K562 (cell line): ENCODE results near the gene MBOAT7. TPM values are rescaled to one million over a fixed set of nuclear protein-coding genes. Genes with fewer than 3 reads are reported as not detected.
A peak's percentile ranks its signal among the peaks of the same experiment; 100 is the strongest.

Source experiments
- CBX2 ChIP-seq: fragments of 200-600 bp; sonication (generic); IDR thresholded peaks from one replicate; pipeline ENCODE4 v1.6.1; 2012; ENCODE audit warnings: mild to moderate bottlenecking, low read length, inconsistent platforms; ENCODE audit not compliant: insufficient read depth, poor library complexity, severe bottlenecking
- CHD7 ChIP-seq: fragments of 200-600 bp; sonication (generic); IDR thresholded peaks from one replicate; pipeline ENCODE4 v1.6.1; 2012; ENCODE audit warnings: mild to moderate bottlenecking, low read depth, low read length, inconsistent platforms
- FOXK2 ChIP-seq, 2 experiments: fragments of 450-650 bp; IDR thresholded peaks in 1 of 2; conservative IDR thresholded peaks in 1 of 2; 2 replicates each; pipeline ENCODE4 v1.6.1; 2016; ENCODE audit warnings: low read depth in 2 of 2, mild to moderate bottlenecking in 1 of 2
- MECOM ChIP-seq: fragments of 250-450 bp; sonication (Bioruptor Pico); IDR thresholded peaks from 2 replicates; pipeline ENCODE4 v1.8.0; 2022; ENCODE audit warnings: inconsistent platforms
- PBX2 ChIP-seq, 2 experiments: IDR thresholded peaks in 1 of 2; conservative IDR thresholded peaks in 1 of 2; 2 replicates each; pipeline ENCODE4 v1.6.1; 2016; ENCODE audit warnings: low read depth in 2 of 2, mild to moderate bottlenecking in 1 of 2, missing compliant biosample characterization in 1 of 2, missing genetic modification characterization in 1 of 2, moderate library complexity in 1 of 2
- ZBTB7A ChIP-seq: IDR thresholded peaks from 2 replicates; pipeline ENCODE4 v1.6.1; 2011; ENCODE audit warnings: low read depth, mild to moderate bottlenecking, low read length, moderate library complexity, borderline replicate concordance; ENCODE audit not compliant: control insufficient read depth
- ZNF347 ChIP-seq: fragments of 450-650 bp; formaldehyde crosslinking; IDR thresholded peaks from 2 replicates; pipeline ENCODE4 v1.4.0; 2020; ENCODE audit warnings: low read depth, mild to moderate bottlenecking, moderate library complexity
- ZNF699 ChIP-seq: fragments of 250-450 bp; sonication (Bioruptor Pico); IDR thresholded peaks from 2 replicates; pipeline ENCODE4 v1.8.0; 2021; ENCODE audit warnings: mild to moderate bottlenecking, moderate library complexity; ENCODE audit not compliant: insufficient replicate concordance
- polyA plus RNA-seq, 8 experiments: library from polyadenylated mRNA; depleted of rRNA in 4 of 8; stranded (reverse) in 5 of 8; unstranded in 3 of 8; fragments of >200 nt; fragmentation: Nextera tagmentation in 2 of 8; fragmentation: Illumina TruSeq in 1 of 8; extraction: Ambion mirVana in 2 of 8; extraction: Trizol in 1 of 8; gene quantifications; 2 replicates each; pipeline versions ENCODE4 v1.2.1 to v1.2.3, GENCODE V29; 2011 to 2014; ENCODE audit warnings: inconsistent platforms in 1 of 8, missing spikeins in 1 of 8
- total RNA-seq, 7 experiments: library from RNA; depleted of rRNA in 6 of 7; stranded (reverse); fragments of >200 nt in 6 of 7; fragmentation: Illumina TruSeq in 2 of 7; extraction: Trizol in 2 of 7; gene quantifications; 2 replicates each; pipeline versions ENCODE4 v1.2.1 to v1.2.3, GENCODE V29; 2011 to 2021; ENCODE audit warnings: low replicate concordance in 1 of 7
- TF ChIP-seq, protein P1 (sequence below): fragments of 150-350 bp; conservative IDR thresholded peaks from 2 replicates; pipeline ENCODE4 v1.6.1; 2014; ENCODE audit warnings: low read length

The MBOAT7 gene
- total and polyA plus RNA-seq, 9 of the 15 experiments (the other 6 are each of a cell fraction or from before 2014, with no cell fraction given), result 1.4 to 153 (median 56.1) TPM

DNA sequence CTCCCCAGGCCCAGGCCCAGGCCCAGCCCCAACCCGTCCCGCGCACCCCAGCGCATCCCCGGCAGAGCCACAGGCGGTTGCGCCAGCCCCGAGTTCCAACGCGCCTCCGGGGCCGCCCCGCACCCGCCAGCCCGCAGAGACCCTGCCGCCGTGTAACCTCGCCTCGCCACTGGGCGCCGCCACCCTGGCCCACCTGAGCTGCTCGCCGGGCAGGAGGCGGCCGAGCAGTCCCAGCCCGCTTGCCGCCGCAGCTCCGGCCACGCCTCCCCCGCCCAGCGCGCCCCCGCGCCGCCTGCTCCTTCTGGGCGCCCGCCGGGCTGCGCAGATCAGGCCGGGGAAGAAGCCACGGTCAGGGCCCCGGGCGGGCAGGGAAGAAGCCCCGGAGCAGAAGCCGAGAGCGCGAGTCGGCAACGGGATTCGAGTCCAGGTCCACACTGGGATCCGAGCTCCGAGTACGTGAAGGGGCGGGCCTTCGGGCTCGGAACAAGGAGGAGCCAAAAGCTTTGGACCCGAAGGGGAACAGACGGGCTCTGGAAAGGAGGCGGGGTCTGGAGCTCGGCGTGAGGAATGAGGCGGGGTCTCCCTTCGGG lies at the start of gene MBOAT7 (continued):
- TF ChIP-seq CHD7 (no peak), MECOM (CRISPR knock-in tag) (no peak), CBX2 (no peak), ZNF347 (CRISPR knock-in tag) (no peak), ZBTB7A (peak; percentile 79; the same call in 1 of the 2 replicates), FOXK2 (conservative IDR thresholded peaks at IDR 0.05 in 1 of 2, IDR thresholded peaks at IDR 0.05 in 1 of 2; ENCODE audit: low read depth in 2 of 2) (no peak), PBX2 (CRISPR knock-in tag; IDR thresholded peaks at IDR 0.05; ENCODE audit: low read depth) (no peak), PBX2 (tag; conservative IDR thresholded peaks at IDR 0.05; ENCODE audit: low read depth) (no peak), ZNF699 (no peak)
- TF ChIP-seq, protein P1, sequence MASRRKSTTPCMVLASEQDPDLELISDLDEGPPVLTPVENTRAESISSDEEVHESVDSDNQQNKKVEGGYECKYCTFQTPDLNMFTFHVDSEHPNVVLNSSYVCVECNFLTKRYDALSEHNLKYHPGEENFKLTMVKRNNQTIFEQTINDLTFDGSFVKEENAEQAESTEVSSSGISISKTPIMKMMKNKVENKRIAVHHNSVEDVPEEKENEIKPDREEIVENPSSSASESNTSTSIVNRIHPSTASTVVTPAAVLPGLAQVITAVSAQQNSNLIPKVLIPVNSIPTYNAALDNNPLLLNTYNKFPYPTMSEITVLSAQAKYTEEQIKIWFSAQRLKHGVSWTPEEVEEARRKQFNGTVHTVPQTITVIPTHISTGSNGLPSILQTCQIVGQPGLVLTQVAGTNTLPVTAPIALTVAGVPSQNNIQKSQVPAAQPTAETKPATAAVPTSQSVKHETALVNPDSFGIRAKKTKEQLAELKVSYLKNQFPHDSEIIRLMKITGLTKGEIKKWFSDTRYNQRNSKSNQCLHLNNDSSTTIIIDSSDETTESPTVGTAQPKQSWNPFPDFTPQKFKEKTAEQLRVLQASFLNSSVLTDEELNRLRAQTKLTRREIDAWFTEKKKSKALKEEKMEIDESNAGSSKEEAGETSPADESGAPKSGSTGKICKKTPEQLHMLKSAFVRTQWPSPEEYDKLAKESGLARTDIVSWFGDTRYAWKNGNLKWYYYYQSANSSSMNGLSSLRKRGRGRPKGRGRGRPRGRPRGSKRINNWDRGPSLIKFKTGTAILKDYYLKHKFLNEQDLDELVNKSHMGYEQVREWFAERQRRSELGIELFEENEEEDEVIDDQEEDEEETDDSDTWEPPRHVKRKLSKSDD, result no peak
